ENCODE data around the gene CGB3.
A peak's percentile ranks its signal among the peaks of the same experiment; 100 is the strongest.
"Not testable (repeated sequence)": the region's sequence is repeated elsewhere in the genome, so short reads cannot be mapped to it uniquely, and the experiment has no call there.

CGB3 gene

GRCh38 chr19:49058562-49058961 lies 34.4 kb upstream of the CGB3 start:
- intact Hi-C loops (cut with DNase I; ENCODE audit: low total_unique reads) = no loop called here
- DNase-seq = no peak
- H3K27me3 ChIP-seq = peaks cover 0 to 50% of the 10 kb centered on the region in 2 donors
- peaks cover 0 to 28% (median 20%) of the 10 kb centered on the region in 4 donors for H3K4me1 ChIP-seq
- H3K36me3 ChIP-seq = no peaks in the 10 kb centered on the region
- TF ChIP-seq CTCF (IDR thresholded peaks at IDR 0.05) = no peak
- no peak overlapping the region for H3K4me3 ChIP-seq
- H3K27ac ChIP-seq = no peak overlapping the region
- no peaks in the 10 kb centered on the region for H3K9me3 ChIP-seq

- DNase-seq = peak; percentile 64 to 80
- no peak within 1 kb of the TSS for H3K27ac ChIP-seq
- intact Hi-C loops (cut with DNase I; ENCODE audit: low total_unique reads) = no loop called here
- peaks cover 0 to 28% (median 20%) of the 10 kb centered on the region in 4 donors for H3K4me1 ChIP-seq
- no peaks in the 10 kb centered on the region for H3K9me3 ChIP-seq
- peak within 1 kb of the TSS; percentile 48 to 64 for H3K4me3 ChIP-seq
- no peaks in the 10 kb centered on the region for H3K36me3 ChIP-seq
- no peak for TF ChIP-seq CTCF (IDR thresholded peaks at IDR 0.05)
- H3K27me3 ChIP-seq = peaks cover 0 to 42% of the 10 kb centered on the region in 2 donors
Observed at GRCh38 chr19:49057636-49058234, 33.6 kb upstream of the CGB3 start, which contains the start of gene CGB7. TSS of gene CGB7 (minus strand) at chr19:49057749. CDS start at chr19:49055375, 2,374 bp downstream.

GRCh38 chr19:49056902-49057596 lies 32.9 kb upstream of the CGB3 start:
- H3K9me3 ChIP-seq; H3K36me3 ChIP-seq; DNase-seq; intact Hi-C loops (cut with DNase I; ENCODE audit: low total_unique reads); H3K27ac ChIP-seq: not testable (repeated sequence)
- Histone ChIP-seq H3K4me1 (peaks cover 0 to 28% (median 20%) of the 10 kb centered on the region in 4 donors), H3K4me3 (peak overlapping the region; percentile 48 to 64), H3K27me3 (peaks cover 0 to 37% of the 10 kb centered on the region in 2 donors)

GRCh38 chr19:49056101-49056901 lies 32.2 kb upstream of the CGB3 start:
- peak; percentile 49 to 76 for DNase-seq
- TF ChIP-seq CTCF (IDR thresholded peaks at IDR 0.05) = peak in 1 of 2 experiments; percentile 25
- Histone ChIP-seq H3K36me3 (no peaks in the 10 kb centered on the region), H3K4me1 (peaks cover 0 to 28% (median 20%) of the 10 kb centered on the region in 4 donors), H3K9me3 (no peaks in the 10 kb centered on the region), H3K27me3 (peaks cover 0 to 29% of the 10 kb centered on the region in 2 donors), H3K4me3 (peak overlapping the region; percentile 48 to 64), H3K27ac (no peak overlapping the region)
- intact Hi-C loops (cut with DNase I; ENCODE audit: low total_unique reads) = no loop called here

GRCh38 chr19:49050376-49051033 lies 26.4 kb upstream of the CGB3 start:
- H3K4me1 ChIP-seq; H3K27ac ChIP-seq; H3K4me3 ChIP-seq; DNase-seq; H3K27me3 ChIP-seq; H3K36me3 ChIP-seq; H3K9me3 ChIP-seq; intact Hi-C loops (cut with DNase I; ENCODE audit: low total_unique reads): not testable (repeated sequence)

- H3K36me3 ChIP-seq; H3K27me3 ChIP-seq; H3K9me3 ChIP-seq; H3K4me3 ChIP-seq; H3K4me1 ChIP-seq; intact Hi-C loops (cut with DNase I; ENCODE audit: low total_unique reads); H3K27ac ChIP-seq; DNase-seq: not testable (repeated sequence)
Observed at GRCh38 chr19:49049834-49050233, 25.7 kb upstream of the CGB3 start.

GRCh38 chr19:49049011-49049410 lies 24.9 kb upstream of the CGB3 start, which contains the start of gene CGB8:
TSS of gene CGB8 (minus strand) at chr19:49049111. CDS start at chr19:49048739, 372 bp downstream.
- H3K4me1 ChIP-seq; H3K27me3 ChIP-seq; intact Hi-C loops (cut with DNase I; ENCODE audit: low total_unique reads); H3K27ac ChIP-seq; H3K4me3 ChIP-seq; H3K9me3 ChIP-seq; DNase-seq; H3K36me3 ChIP-seq: not testable (repeated sequence)

- H3K27me3 ChIP-seq; H3K9me3 ChIP-seq; H3K4me3 ChIP-seq; H3K36me3 ChIP-seq; intact Hi-C loops (cut with DNase I; ENCODE audit: low total_unique reads); H3K27ac ChIP-seq; DNase-seq; H3K4me1 ChIP-seq: not testable (repeated sequence)
Observed at GRCh38 chr19:49043548-49043947, 19.4 kb upstream of the CGB3 start, which contains the start of gene CGB5. TSS of gene CGB5 (plus strand) at chr19:49043848. CDS start at chr19:49044210, 362 bp downstream.

- H3K27me3 ChIP-seq; H3K4me3 ChIP-seq; H3K4me1 ChIP-seq; H3K36me3 ChIP-seq; H3K27ac ChIP-seq; DNase-seq; intact Hi-C loops (cut with DNase I; ENCODE audit: low total_unique reads); H3K9me3 ChIP-seq: not testable (repeated sequence)
Observed at GRCh38 chr19:49042666-49043065, 18.5 kb upstream of the CGB3 start.

All from tibial artery (tissue), 4 donors.